HS-5 (cell line): Measurements from ENCODE around the gene KCTD16.

Experiments
- DNase-seq: peaks from one replicate; pipeline ENCODE4 v3.0.0-alpha.2; 2012; ENCODE audit warnings: low read depth

KCTD16 gene

GRCh38 chr5:144209361-144209760 lies 38.7 kb downstream of the KCTD16 start:
- no peak for DNase-seq

GRCh38 chr5:144210655-144211054 lies 40.0 kb downstream of the KCTD16 start:
- no peak for DNase-seq

- no peak for DNase-seq
Measured at GRCh38 chr5:144219869-144220268, 49.2 kb downstream of the KCTD16 start.

GRCh38 chr5:144227363-144227999 lies 56.8 kb downstream of the KCTD16 start:
- no peak for DNase-seq

- DNase-seq: no peak
Measured at GRCh38 chr5:144230806-144231205, 60.1 kb downstream of the KCTD16 start.

GRCh38 chr5:144232285-144232684 lies 61.6 kb downstream of the KCTD16 start:
- no peak for DNase-seq

- no peak for DNase-seq
Measured at GRCh38 chr5:144236499-144236898, 65.8 kb downstream of the KCTD16 start.

- no peak for DNase-seq
Measured at GRCh38 chr5:144237851-144238250, 67.2 kb downstream of the KCTD16 start.

GRCh38 chr5:144247131-144247530 lies 76.5 kb downstream of the KCTD16 start:
- no peak for DNase-seq

- DNase-seq: no peak
Measured at GRCh38 chr5:144248015-144248414, 77.3 kb downstream of the KCTD16 start.

GRCh38 chr5:144249755-144250464 lies 79.2 kb downstream of the KCTD16 start:
- DNase-seq: no peak

GRCh38 chr5:144254552-144254951 lies 83.9 kb downstream of the KCTD16 start:
- no peak for DNase-seq

- no peak for DNase-seq
Measured at GRCh38 chr5:144260121-144260520, 89.4 kb downstream of the KCTD16 start.

- DNase-seq: no peak
Measured at GRCh38 chr5:144265643-144266247, 95.1 kb downstream of the KCTD16 start.

GRCh38 chr5:144267961-144268513 lies 97.4 kb downstream of the KCTD16 start:
- no peak for DNase-seq

- DNase-seq: no peak
Measured at GRCh38 chr5:144273232-144274027, 102.8 kb downstream of the KCTD16 start.

GRCh38 chr5:144275329-144275728 lies 104.7 kb downstream of the KCTD16 start:
- DNase-seq: no peak

- no peak for DNase-seq
Measured at GRCh38 chr5:144276034-144276822, 105.6 kb downstream of the KCTD16 start.

GRCh38 chr5:144281784-144282183 lies 111.1 kb downstream of the KCTD16 start:
- no peak for DNase-seq

- DNase-seq: no peak
Measured at GRCh38 chr5:144284036-144284435, 113.4 kb downstream of the KCTD16 start.

GRCh38 chr5:144284931-144285502 lies 114.3 kb downstream of the KCTD16 start:
- no peak for DNase-seq
